Body of pancreas (tissue), 4 donors: ENCODE results near the gene METTL21C. TPM values are rescaled to one million over a fixed set of nuclear protein-coding genes. Genes with fewer than 3 reads are reported as not detected.

Experiments
- ATAC-seq: fragments of 150-250 bp; one replicate; pipeline ENCODE4 v1.9.1; 2016
- DNase-seq, 4 donors: peaks; one replicate each; pipeline ENCODE4 v3.0.0-alpha.2; 2019
- H3K27ac ChIP-seq, 4 donors: fragments of 200-600 bp; sonication (generic); 1 replicate in 3 of 4; 2 replicates in 1 of 4; pipeline versions ENCODE4 v1.5.1 to v1.6.1; 2016 to 2019; ENCODE audit warnings: mild to moderate bottlenecking in 1 of 4, mixed read lengths in 1 of 4, moderate library complexity in 1 of 4
- H3K27me3 ChIP-seq, 2 donors: fragments of 200-600 bp; sonication (generic); one replicate each; pipeline ENCODE4 v1.6.0; 2016; ENCODE audit warnings: mild to moderate bottlenecking in 1 of 2
- H3K36me3 ChIP-seq, 2 donors: fragments of 200-600 bp; sonication (generic); replicated peaks in 1 of 2; 2 replicates each; pipeline ENCODE4 v1.5.1; 2016; ENCODE audit warnings: low read depth in 2 of 2; ENCODE audit not compliant: insufficient read depth in 1 of 2
- H3K4me1 ChIP-seq: fragments of 200-600 bp; sonication (generic); one replicate; pipeline ENCODE4 v1.6.0; 2016
- H3K4me3 ChIP-seq, 2 donors: fragments of 200-600 bp; sonication (generic); 1 replicate in 1 of 2; 2 replicates in 1 of 2; pipeline ENCODE4 v1.5.1; 2016 to 2019
- H3K9me3 ChIP-seq, 3 donors: fragments of 200-600 bp; sonication (generic); 1 replicate in 2 of 3; 2 replicates in 1 of 3; pipeline ENCODE4 v1.5.1; 2016
- CTCF ChIP-seq, 7 experiments: fragments of 450-650 bp in 4 of 7; fragments of 200-600 bp in 3 of 7; sonication (generic) in 3 of 7; IDR thresholded peaks; one replicate each; pipeline ENCODE4 v1.5.1; 2016 to 2019; ENCODE audit warnings: antibody characterized with exemption in 7 of 7
- POLR2A ChIP-seq, 3 donors: fragments of 450-650 bp; IDR thresholded peaks; one replicate each; pipeline ENCODE4 v1.6.1; 2016; ENCODE audit warnings: antibody characterized with exemption in 3 of 3, mild to moderate bottlenecking in 2 of 3
- WGBS, 2 donors: methylation state at CpG; one replicate each; pipeline ENCODE4 v1.1.5; 2017; 5-methylcytosine and 5-hydroxymethylcytosine counted together
- intact Hi-C: fragments of 100-400 bp; cut with DNase I; formaldehyde crosslinking; loops from one replicate; pipeline ENCODE4 v1.15.1; 2023
- total RNA-seq, 2 donors: library from RNA; depleted of rRNA; stranded (reverse); fragments of >200 nt; gene quantifications; one replicate each; pipeline ENCODE4 v1.1.0, GENCODE V29; 2016

Gene METTL21C
- total RNA-seq, 2 donors from 2014 or later, result not detected

GRCh38 chr13:102651392-102651791, 43.5 kb downstream of the METTL21C start:
- ATAC-seq, result no peak
- Histone ChIP-seq H3K27ac (no peak overlapping the region), H3K36me3 (peaks cover 0 to 23% of the 10 kb centered on the region in 2 donors), H3K27me3 (no peaks in the 10 kb centered on the region), H3K9me3 (peaks cover 0 to 2% (median 0%) of the 10 kb centered on the region in 3 donors), H3K4me1 (no peaks in the 10 kb centered on the region), H3K4me3 (no peak overlapping the region)
- no peak for DNase-seq
- intact Hi-C loops, result no loop called here
- TF ChIP-seq POLR2A (IDR thresholded peaks at IDR 0.05) (no peak), CTCF (IDR thresholded peaks at IDR 0.05) (no peak)

- 91 to 94% methylated on average over 3 of the region's 3 CpGs for WGBS, 2 donors
- H3K4me1 ChIP-seq, result no peaks in the 10 kb centered on the region
- H3K4me3 ChIP-seq, result no peak overlapping the region
- ATAC-seq, result no peak
- no peak for DNase-seq
- H3K27me3 ChIP-seq, result no peaks in the 10 kb centered on the region
- peaks cover 0 to 2% (median 0%) of the 10 kb centered on the region in 3 donors for H3K9me3 ChIP-seq
- intact Hi-C loops, result no loop called here
- TF ChIP-seq POLR2A (IDR thresholded peaks at IDR 0.05), result no peak
- TF ChIP-seq CTCF (IDR thresholded peaks at IDR 0.05), result no peak
- no peak overlapping the region for H3K27ac ChIP-seq
- H3K36me3 ChIP-seq, result peaks cover 0 to 30% of the 10 kb centered on the region in 2 donors
Observed at GRCh38 chr13:102650444-102650843, 44.4 kb downstream of the METTL21C start.

GRCh38 chr13:102648046-102648445, 46.8 kb downstream of the METTL21C start:
- Histone ChIP-seq H3K27ac (no peak overlapping the region), H3K9me3 (peaks cover 0 to 2% (median 0%) of the 10 kb centered on the region in 3 donors), H3K4me3 (no peak overlapping the region), H3K36me3 (peaks cover 0 to 31% of the 10 kb centered on the region in 2 donors), H3K4me1 (no peaks in the 10 kb centered on the region), H3K27me3 (no peaks in the 10 kb centered on the region)
- TF ChIP-seq CTCF (IDR thresholded peaks at IDR 0.05) (no peak), POLR2A (IDR thresholded peaks at IDR 0.05) (no peak)
- intact Hi-C loops, result no loop called here
- ATAC-seq (no peak), DNase-seq (no peak)
- WGBS, 2 donors, result 76 to 81% methylated on average over 3 of the region's 3 CpGs

- Histone ChIP-seq H3K4me1 (peaks cover 11% of the 10 kb centered on the region), H3K9me3 (no peaks in the 10 kb centered on the region), H3K27me3 (no peaks in the 10 kb centered on the region), H3K27ac (no peak overlapping the region), H3K4me3 (no peak overlapping the region), H3K36me3 (peaks cover 0 to 31% of the 10 kb centered on the region in 2 donors)
- TF ChIP-seq CTCF (IDR thresholded peaks at IDR 0.05) (no peak), POLR2A (IDR thresholded peaks at IDR 0.05) (no peak)
- intact Hi-C loops, result no loop called here
- ATAC-seq, result no peak
- DNase-seq, result no peak
- WGBS, 2 donors, result 83 to 91% methylated on average over 1 of the region's 1 CpG
Observed at GRCh38 chr13:102645701-102646100, 49.1 kb downstream of the METTL21C start.

- intact Hi-C loops, result no loop called here
- Histone ChIP-seq H3K27ac (no peak overlapping the region), H3K4me1 (peaks cover 11% of the 10 kb centered on the region), H3K9me3 (no peaks in the 10 kb centered on the region), H3K27me3 (no peaks in the 10 kb centered on the region), H3K36me3 (peaks cover 0 to 25% of the 10 kb centered on the region in 2 donors), H3K4me3 (no peak overlapping the region)
- DNase-seq, result no peak
- no peak for ATAC-seq
- WGBS, 2 donors, result 92 to 100% methylated on average over 1 of the region's 1 CpG
- TF ChIP-seq POLR2A (IDR thresholded peaks at IDR 0.05) (no peak), CTCF (IDR thresholded peaks at IDR 0.05) (no peak)
Observed at GRCh38 chr13:102643656-102644055, 51.2 kb downstream of the METTL21C start.
